Measurements from ENCODE around the gene ADGRD2.

ADGRD2 gene

GRCh38 chr9:124491049-124491975 is 41.1 kb downstream of the ADGRD2 start:
- DNase-seq (ENCODE audit: low read depth in 1 of 2, low spot score in 1 of 2) = no peak
- no peak for TF ChIP-seq JUND (IDR thresholded peaks at IDR 0.05; ENCODE audit: low read depth)
- in situ Hi-C loops (cut with HindIII; ENCODE audit: low pct_unique_long_range_greater_than_20kb, low sequenced_read_pairs) = no loop called here

GRCh38 chr9:124492818-124493217 is 42.6 kb downstream of the ADGRD2 start:
- in situ Hi-C loops (cut with HindIII; ENCODE audit: low pct_unique_long_range_greater_than_20kb, low sequenced_read_pairs) = no loop called here
- no peak for TF ChIP-seq JUND (IDR thresholded peaks at IDR 0.05; ENCODE audit: low read depth)

DNA sequence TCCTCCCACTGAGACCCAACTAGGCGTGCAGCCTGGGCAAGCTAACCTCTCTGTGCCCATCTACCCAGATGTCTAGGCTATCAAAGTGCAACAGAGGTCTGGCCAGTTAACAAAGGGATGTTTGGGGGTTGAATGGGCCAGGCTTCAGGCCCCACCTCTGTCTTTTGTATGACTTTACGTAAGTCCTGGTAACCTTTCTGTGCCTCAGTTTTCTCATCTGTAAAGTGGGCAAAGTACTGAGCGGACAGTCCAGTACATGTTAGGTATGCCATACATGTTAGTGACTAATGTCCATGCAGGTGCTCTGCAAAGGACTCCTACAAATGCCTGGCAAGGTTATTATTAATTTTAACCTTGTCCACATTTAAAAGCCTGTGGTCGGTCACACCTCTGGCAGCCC is 43.0 kb downstream of the ADGRD2 start:
- no peak for TF ChIP-seq JUND (IDR thresholded peaks at IDR 0.05; ENCODE audit: low read depth)
- in situ Hi-C loops (cut with HindIII; ENCODE audit: low pct_unique_long_range_greater_than_20kb, low sequenced_read_pairs) = no loop called here
- DNase-seq (ENCODE audit: low read depth in 1 of 2, low spot score in 1 of 2) = no peak

More at GRCh38 chr9:124492818-124493217, 42.6 kb downstream of the ADGRD2 start:
- DNase-seq (ENCODE audit: low read depth in 1 of 2, low spot score in 1 of 2) = no peak

DNA sequence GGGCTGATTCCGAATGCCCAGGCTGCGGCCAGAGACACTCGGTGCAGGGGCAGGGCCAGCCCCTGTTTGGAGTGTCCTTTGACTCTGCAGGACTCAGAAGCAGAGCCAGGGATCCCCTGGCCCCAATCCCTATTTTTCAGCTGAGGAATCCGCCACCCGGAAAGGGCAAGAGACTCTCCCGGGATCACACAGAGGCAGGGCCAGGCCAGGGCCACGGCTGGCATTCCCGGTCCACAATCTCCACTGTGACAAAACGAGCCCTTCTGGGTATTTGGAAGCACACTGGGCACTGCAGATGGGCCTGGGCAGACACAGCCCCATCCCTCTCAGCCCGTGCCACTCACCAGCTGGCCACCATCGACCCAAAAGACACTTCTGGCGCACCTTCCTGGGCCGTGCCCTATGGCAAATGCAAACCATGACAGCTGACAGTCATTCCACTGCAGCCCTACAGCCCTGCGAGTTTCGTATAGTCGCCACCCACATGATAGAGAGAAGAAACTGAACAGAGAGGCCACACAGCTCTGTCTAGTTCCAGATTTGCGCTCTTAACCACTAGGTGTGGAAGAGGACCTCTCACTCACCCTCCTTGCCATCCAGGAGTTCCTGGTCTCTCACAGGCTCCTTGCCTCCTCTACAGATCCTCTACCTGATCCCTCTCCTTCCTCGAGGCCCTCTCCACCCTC is 43.7 kb downstream of the ADGRD2 start:
- no peak for DNase-seq (ENCODE audit: low read depth in 1 of 2, low spot score in 1 of 2)
- no peak for TF ChIP-seq JUND (IDR thresholded peaks at IDR 0.05; ENCODE audit: low read depth)
- in situ Hi-C loops (cut with HindIII; ENCODE audit: low pct_unique_long_range_greater_than_20kb, low sequenced_read_pairs) = no loop called here

GRCh38 chr9:124495126-124496074 is 45.1 kb downstream of the ADGRD2 start:
- TF ChIP-seq JUND (IDR thresholded peaks at IDR 0.05; ENCODE audit: low read depth) = no peak
- DNase-seq (ENCODE audit: low read depth in 1 of 2, low spot score in 1 of 2) = no peak
- in situ Hi-C loops (cut with HindIII; ENCODE audit: low pct_unique_long_range_greater_than_20kb, low sequenced_read_pairs) = no loop called here

DNA sequence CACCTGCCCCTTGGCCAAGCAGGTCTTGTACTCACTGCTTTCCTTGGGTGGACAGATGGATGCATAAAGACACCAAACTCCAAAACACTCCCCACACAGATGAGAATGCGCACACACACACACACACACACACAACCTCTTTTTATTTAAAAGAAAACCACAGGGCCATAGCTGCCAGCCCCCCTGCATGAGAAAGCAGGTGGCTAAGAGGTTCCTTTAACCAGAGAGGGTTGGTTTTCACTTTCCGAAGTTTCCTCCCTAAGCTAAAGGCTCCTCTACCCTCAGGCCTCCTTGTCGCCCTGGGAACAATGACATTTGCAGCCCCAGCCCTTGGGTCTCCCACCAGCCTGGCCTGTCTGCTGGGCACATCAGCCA is 45.8 kb downstream of the ADGRD2 start:
- no peak for TF ChIP-seq JUND (IDR thresholded peaks at IDR 0.05; ENCODE audit: low read depth)
- DNase-seq (ENCODE audit: low read depth in 1 of 2, low spot score in 1 of 2) = no peak
- in situ Hi-C loops (cut with HindIII; ENCODE audit: low pct_unique_long_range_greater_than_20kb, low sequenced_read_pairs) = no loop called here

DNA sequence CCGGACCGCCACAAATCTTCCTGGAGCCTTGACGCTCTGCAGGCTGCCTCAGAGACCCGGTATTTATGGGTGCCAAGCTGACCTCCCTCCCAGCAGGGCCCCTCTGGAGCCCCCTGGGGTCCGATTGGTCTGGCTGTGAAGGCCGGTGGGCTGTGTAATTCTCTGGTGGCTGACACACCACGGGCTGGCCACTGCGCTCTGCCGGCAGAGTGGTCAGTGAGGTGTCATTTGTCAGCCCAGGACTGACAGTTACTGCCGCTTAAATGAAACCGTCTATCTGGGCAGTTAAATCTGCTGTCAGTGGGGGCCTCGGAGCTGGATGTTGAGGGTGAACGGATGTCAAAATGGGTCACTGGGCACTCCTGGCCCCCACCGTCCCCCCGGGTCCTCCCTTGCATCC is 46.2 kb downstream of the ADGRD2 start:
- in situ Hi-C loops (cut with HindIII; ENCODE audit: low pct_unique_long_range_greater_than_20kb, low sequenced_read_pairs) = no loop called here
- TF ChIP-seq JUND (IDR thresholded peaks at IDR 0.05; ENCODE audit: low read depth) = no peak
- no peak for DNase-seq (ENCODE audit: low read depth in 1 of 2, low spot score in 1 of 2)

DNA sequence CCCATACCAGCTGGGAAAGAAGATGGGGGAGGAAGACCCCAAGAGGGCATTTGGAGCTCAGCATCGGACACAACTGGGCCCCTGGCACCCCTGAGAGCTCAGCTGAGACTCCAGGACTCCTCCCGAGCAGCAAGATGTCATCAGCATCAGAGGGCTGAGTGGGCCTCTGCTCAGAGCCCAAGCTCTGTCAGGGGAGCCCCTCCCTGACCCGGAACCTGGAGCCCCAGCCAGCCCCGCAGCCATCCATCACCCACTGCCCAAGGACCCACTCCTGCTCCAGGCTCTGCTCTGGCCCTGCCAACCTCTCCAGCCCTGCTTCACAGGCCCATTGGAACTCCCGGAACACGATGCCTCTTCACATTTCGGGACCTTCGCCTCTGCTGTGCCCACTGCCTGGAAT is 47.2 kb downstream of the ADGRD2 start:
- in situ Hi-C loops (cut with HindIII; ENCODE audit: low pct_unique_long_range_greater_than_20kb, low sequenced_read_pairs) = no loop called here
- DNase-seq (ENCODE audit: low read depth in 1 of 2, low spot score in 1 of 2) = no peak
- no peak for TF ChIP-seq JUND (IDR thresholded peaks at IDR 0.05; ENCODE audit: low read depth)

GRCh38 chr9:124498040-124498439 is 47.8 kb downstream of the ADGRD2 start:
- in situ Hi-C loops (cut with HindIII; ENCODE audit: low pct_unique_long_range_greater_than_20kb, low sequenced_read_pairs) = no loop called here
- TF ChIP-seq JUND (IDR thresholded peaks at IDR 0.05; ENCODE audit: low read depth) = no peak
- DNase-seq (ENCODE audit: low read depth in 1 of 2, low spot score in 1 of 2) = no peak

DNA sequence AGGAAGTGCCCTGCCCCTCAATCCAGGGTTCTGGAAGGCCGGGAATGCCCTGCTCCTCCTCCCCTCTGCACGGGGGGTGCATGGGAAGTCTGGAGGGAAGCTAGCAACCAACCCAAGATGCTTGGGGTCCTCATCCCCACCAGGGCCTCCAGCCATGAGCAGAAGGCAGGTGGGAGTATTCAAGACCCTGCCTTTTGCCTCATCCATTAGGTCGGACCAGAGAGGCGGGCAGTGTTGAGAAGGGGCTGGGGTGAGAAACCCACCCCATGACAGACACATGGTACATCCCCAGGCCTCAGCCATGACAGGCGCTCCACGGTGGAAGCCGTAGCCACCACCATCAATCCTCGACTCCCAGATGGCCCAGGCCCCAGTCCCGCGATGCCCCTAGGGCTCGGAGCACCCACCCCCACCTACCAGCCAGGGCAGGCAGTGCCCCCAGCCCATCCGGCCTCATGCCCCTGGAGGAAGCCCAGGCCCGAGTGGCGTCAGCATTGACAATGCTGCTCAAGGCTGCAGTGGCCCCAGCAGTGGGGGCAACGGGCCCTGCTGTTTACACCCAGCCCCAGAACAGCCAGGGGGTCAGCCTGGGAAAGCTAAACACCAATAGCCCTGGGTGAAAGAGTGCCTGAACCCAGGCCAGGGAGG is 48.4 kb downstream of the ADGRD2 start:
- in situ Hi-C loops (cut with HindIII; ENCODE audit: low pct_unique_long_range_greater_than_20kb, low sequenced_read_pairs) = no loop called here
- DNase-seq (ENCODE audit: low read depth in 1 of 2, low spot score in 1 of 2) = no peak
- no peak for TF ChIP-seq JUND (IDR thresholded peaks at IDR 0.05; ENCODE audit: low read depth)

DNA sequence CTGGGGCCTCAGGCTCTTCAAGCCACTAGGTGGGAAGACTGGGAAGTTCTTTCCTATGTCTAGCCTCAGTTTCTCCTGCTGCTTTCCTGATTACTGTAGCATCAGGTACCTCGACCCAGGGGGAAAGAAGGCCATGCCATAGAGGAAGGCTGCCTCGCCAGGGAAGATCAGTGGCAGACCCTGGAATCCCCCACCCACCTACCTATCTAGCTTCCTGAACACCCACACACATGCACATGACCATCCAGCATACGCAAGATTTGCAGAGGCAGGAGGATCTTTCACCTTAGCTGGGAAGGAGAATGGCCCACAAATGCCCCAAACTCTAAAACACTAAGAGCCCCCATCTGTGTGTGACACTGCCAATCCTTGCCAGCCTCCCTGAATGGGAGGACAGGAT is 49.0 kb downstream of the ADGRD2 start:
- no peak for DNase-seq (ENCODE audit: low read depth in 1 of 2, low spot score in 1 of 2)
- in situ Hi-C loops (cut with HindIII; ENCODE audit: low pct_unique_long_range_greater_than_20kb, low sequenced_read_pairs) = no loop called here
- no peak for TF ChIP-seq JUND (IDR thresholded peaks at IDR 0.05; ENCODE audit: low read depth)

Measured in T47D (cell line).